SK-N-SH (cell line): ENCODE data around the gene SRP19. TPM values are rescaled to one million over a fixed set of nuclear protein-coding genes. Genes with fewer than 3 reads are reported as not detected.
"Not testable (repeated sequence)": the region's sequence is repeated elsewhere in the genome, so short reads cannot be mapped to it uniquely, and the experiment has no call there.

ENCODE experiments used
- CTCF ChIA-PET: fragments of 300-600, 350-600 bp; formaldehyde crosslinking; extraction: SDS; loops from one replicate; lab custom pipeline; 2021; lab: Yijun Ruan, JAX
- POLR2A ChIA-PET: fragments of 350-600 bp; sonication (Branson Sonifier 250); formaldehyde crosslinking; extraction: SDS; loops from one replicate; lab custom pipeline; 2020; ENCODE audit warnings: antibody characterized with exemption, inconsistent platforms; lab: Yijun Ruan, JAX
- DNase-seq: peaks from one replicate; pipeline ENCODE4 v3.0.0; 2012
- H2AFZ ChIP-seq: fragments of 200-600 bp; sonication (generic); 2 replicates; pipeline ENCODE4 v1.8.1; 2016; ENCODE audit warnings: antibody characterized with exemption, mild to moderate bottlenecking, low read depth
- H3F3A ChIP-seq: fragments of 200-600 bp; sonication (generic); replicated peaks from 2 replicates; pipeline ENCODE3; 2016; ENCODE audit warnings: antibody characterized with exemption, mild to moderate bottlenecking; ENCODE audit not compliant: insufficient read depth
- H3K27ac ChIP-seq, 2 experiments: fragments of 200-500 bp in 1 of 2; fragments of 200-600 bp in 1 of 2; sonication (Bioruptor generic) in 1 of 2; sonication (generic), shearing (Covaris generic) in 1 of 2; 2 replicates each; pipeline versions ENCODE4 v1.5.1 to v1.6.1; 2014 to 2016; ENCODE audit warnings: low read depth in 2 of 2, inconsistent platforms in 1 of 2, low read length in 1 of 2, mild to moderate bottlenecking in 1 of 2, mixed read lengths in 1 of 2
- H3K27me3 ChIP-seq: fragments of 200-600 bp; sonication (generic), shearing (Covaris generic); 2 replicates; pipeline ENCODE4 v1.6.1; 2016; ENCODE audit warnings: mixed run types; ENCODE audit not compliant: insufficient read depth
- H3K36me3 ChIP-seq, 2 experiments: fragments of 200-500 bp in 1 of 2; fragments of 200-600 bp in 1 of 2; sonication (Bioruptor generic) in 1 of 2; sonication (generic) in 1 of 2; replicated peaks in 1 of 2; 2 replicates each; pipeline versions ENCODE3 to v1.5.1; 2014 to 2016; ENCODE audit warnings: low read length in 1 of 2, mild to moderate bottlenecking in 1 of 2; ENCODE audit not compliant: insufficient read depth in 2 of 2, control insufficient read depth in 1 of 2
- H3K4me1 ChIP-seq, 2 experiments: fragments of 200-500 bp in 1 of 2; fragments of 200-600 bp in 1 of 2; sonication (Bioruptor generic) in 1 of 2; sonication (generic), shearing (Covaris generic) in 1 of 2; 2 replicates each; pipeline versions ENCODE4 v1.5.1 to v1.6.1; 2014 to 2016; ENCODE audit warnings: low read depth in 1 of 2, low read length in 1 of 2, mixed run types in 1 of 2; ENCODE audit not compliant: insufficient read depth in 2 of 2, control insufficient read depth in 1 of 2
- H3K4me2 ChIP-seq: fragments of 200-600 bp; sonication (generic), shearing (Covaris generic); 2 replicates; pipeline ENCODE4 v1.6.1; 2017; ENCODE audit warnings: mixed run types
- H3K4me3 ChIP-seq, 2 experiments: fragments of 200-500 bp in 1 of 2; fragments of 200-600 bp in 1 of 2; sonication (Bioruptor generic) in 1 of 2; sonication (generic), shearing (Covaris generic) in 1 of 2; 2 replicates each; pipeline versions ENCODE4 v1.5.1 to v1.8.1; 2014 to 2016; ENCODE audit warnings: low read depth in 2 of 2, inconsistent platforms in 1 of 2, low read length in 1 of 2, mild to moderate bottlenecking in 1 of 2, mixed read lengths in 1 of 2, moderate library complexity in 1 of 2
- H3K79me2 ChIP-seq: fragments of 200-600 bp; sonication (generic); 2 replicates; pipeline ENCODE4 v1.8.1; 2017; ENCODE audit warnings: mild to moderate bottlenecking; ENCODE audit not compliant: insufficient read depth
- H3K9ac ChIP-seq: fragments of 200-600 bp; sonication (generic); 2 replicates; pipeline ENCODE4 v1.6.1; 2017; ENCODE audit warnings: mixed run types
- H3K9me2 ChIP-seq: fragments of 200-600 bp; sonication (generic); 2 replicates; pipeline ENCODE4 v1.6.1; 2017; ENCODE audit warnings: mixed run types
- H3K9me3 ChIP-seq: fragments of 200-600 bp; sonication (generic); 2 replicates; pipeline ENCODE4 v1.6.1; 2017; ENCODE audit warnings: mixed run types, mild to moderate bottlenecking, moderate library complexity
- H4K20me1 ChIP-seq: fragments of 200-600 bp; sonication (generic); 2 replicates; pipeline ENCODE4 v1.6.1; 2017; ENCODE audit warnings: mild to moderate bottlenecking, mixed run types; ENCODE audit not compliant: insufficient read depth
- ELF1 ChIP-seq: IDR thresholded peaks from 2 replicates; pipeline ENCODE4 v1.4.0; 2012
- EP300 ChIP-seq, 2 experiments: IDR thresholded peaks; 2 replicates each; pipeline versions ENCODE4 v1.4.0 to v1.6.1; 2012; ENCODE audit warnings: borderline replicate concordance in 1 of 2, low read depth in 1 of 2, low read length in 1 of 2
- FOSL2 ChIP-seq: IDR thresholded peaks from 2 replicates; pipeline ENCODE4 v1.4.0; 2012; ENCODE audit warnings: low read depth, mild to moderate bottlenecking, moderate library complexity, borderline replicate concordance
- FOXM1 ChIP-seq: IDR thresholded peaks from 2 replicates; pipeline ENCODE4 v1.4.0; 2012; ENCODE audit warnings: low read depth, mild to moderate bottlenecking
- GATA2 ChIP-seq: sonication (generic); formaldehyde crosslinking; IDR thresholded peaks from 2 replicates; pipeline ENCODE4 v1.5.0; 2020; ENCODE audit warnings: mild to moderate bottlenecking, missing genetic modification reagents
- MEF2A ChIP-seq: IDR thresholded peaks from 2 replicates; pipeline ENCODE4 v1.4.0; 2012; ENCODE audit warnings: low read depth, borderline replicate concordance
- RCOR1 ChIP-seq: fragments of 150-350 bp; IDR thresholded peaks from 2 replicates; pipeline ENCODE4 v1.6.1; 2017; ENCODE audit warnings: antibody characterized with exemption, low read length
- SIN3A ChIP-seq: IDR thresholded peaks from 2 replicates; pipeline ENCODE4 v1.6.1; 2012; ENCODE audit warnings: low read depth, mild to moderate bottlenecking, low read length, moderate library complexity, borderline replicate concordance
- SMC3 ChIP-seq: IDR thresholded peaks from 2 replicates; pipeline ENCODE4 v1.6.1; 2012; ENCODE audit warnings: low read depth, low read length, improper control_type of control experiment
- TCF12 ChIP-seq: IDR thresholded peaks from 2 replicates; pipeline ENCODE4 v1.4.0; 2012
- WGBS: methylation state at CpG from one replicate; pipeline ENCODE4 v1.1.6; 2017; ENCODE audit warnings: low lambda C conversion rate; 5-methylcytosine and 5-hydroxymethylcytosine counted together
- polyA plus RNA-seq, 3 experiments: library from polyadenylated mRNA; depleted of rRNA; stranded (reverse); fragments of >200 nt; gene quantifications; 2 replicates each; pipeline ENCODE4 v1.2.3, GENCODE V29; 2012
- TF ChIP-seq, protein P1 (sequence below): IDR thresholded peaks from 2 replicates; pipeline ENCODE4; 2012
- TF ChIP-seq, protein P2 (sequence below): IDR thresholded peaks from 2 replicates; pipeline ENCODE4 v1.6.1; 2012; ENCODE audit warnings: mild to moderate bottlenecking, low read depth, low read length, moderate library complexity

SRP19 gene
- polyA plus RNA-seq, 1 of the 3 experiments (the other 2 are of a cell fraction) = 46.4 TPM

DNA sequence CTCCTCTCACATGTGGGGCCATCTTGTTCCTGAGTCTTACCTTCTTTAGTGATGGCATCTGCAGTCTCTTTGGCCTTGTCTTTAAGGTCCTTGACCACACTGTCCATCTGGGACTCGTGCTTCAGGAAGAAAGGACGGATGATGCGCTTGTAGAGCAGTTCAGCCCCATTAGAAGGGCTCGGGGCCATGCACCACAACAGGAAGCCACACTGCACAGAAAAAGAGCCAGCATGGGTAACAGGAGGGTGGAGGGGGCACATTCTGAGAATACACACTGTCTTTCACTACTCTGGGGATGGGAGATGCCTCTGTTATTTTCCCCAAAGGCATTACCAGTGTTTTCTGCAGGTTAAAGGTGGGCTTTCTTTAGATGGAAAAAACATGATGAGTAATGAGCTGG lies 25.9 kb downstream of the SRP19 start:
- Histone ChIP-seq H4K20me1 (peaks cover 3% of the 10 kb centered on the region; the same call in 1 of the 2 replicates), H3K4me3 (no peak overlapping the region), H3K4me2 (no peak overlapping the region), H2AFZ (no peak overlapping the region), H3K9me3 (no peaks in the 10 kb centered on the region), H3K27ac (no peak overlapping the region), H3K27me3 (no peaks in the 10 kb centered on the region), H3F3A (peaks cover 3% of the 10 kb centered on the region), H3K79me2 (peaks cover 33% of the 10 kb centered on the region), H3K36me3 (peaks cover 56 to 62% of the 10 kb centered on the region in 2 experiments), H3K9ac (no peak overlapping the region), H3K4me1 (no peaks in the 10 kb centered on the region), H3K9me2 (no peaks in the 10 kb centered on the region)
- 100% methylated on average over 3 of the region's 4 CpGs for WGBS
- ChIA-PET POLR2A (no interaction called here), CTCF (no interaction called here)
- TF ChIP-seq FOXM1 (no peak), EP300 (IDR thresholded peaks at IDR 0.05; ENCODE audit: borderline replicate concordance in 1 of 2, low read depth in 1 of 2, low read length in 1 of 2) (no peak), ELF1 (no peak), RCOR1 (no peak), SIN3A (no peak), MEF2A (no peak), SMC3 (no peak), GATA2 (CRISPR knock-in tag) (no peak), FOSL2 (no peak), TCF12 (no peak)
- TF ChIP-seq, protein P1, sequence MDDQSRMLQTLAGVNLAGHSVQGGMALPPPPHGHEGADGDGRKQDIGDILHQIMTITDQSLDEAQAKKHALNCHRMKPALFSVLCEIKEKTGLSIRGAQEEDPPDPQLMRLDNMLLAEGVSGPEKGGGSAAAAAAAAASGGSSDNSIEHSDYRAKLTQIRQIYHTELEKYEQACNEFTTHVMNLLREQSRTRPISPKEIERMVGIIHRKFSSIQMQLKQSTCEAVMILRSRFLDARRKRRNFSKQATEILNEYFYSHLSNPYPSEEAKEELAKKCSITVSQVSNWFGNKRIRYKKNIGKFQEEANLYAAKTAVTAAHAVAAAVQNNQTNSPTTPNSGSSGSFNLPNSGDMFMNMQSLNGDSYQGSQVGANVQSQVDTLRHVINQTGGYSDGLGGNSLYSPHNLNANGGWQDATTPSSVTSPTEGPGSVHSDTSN = no peak
- TF ChIP-seq, protein P2, sequence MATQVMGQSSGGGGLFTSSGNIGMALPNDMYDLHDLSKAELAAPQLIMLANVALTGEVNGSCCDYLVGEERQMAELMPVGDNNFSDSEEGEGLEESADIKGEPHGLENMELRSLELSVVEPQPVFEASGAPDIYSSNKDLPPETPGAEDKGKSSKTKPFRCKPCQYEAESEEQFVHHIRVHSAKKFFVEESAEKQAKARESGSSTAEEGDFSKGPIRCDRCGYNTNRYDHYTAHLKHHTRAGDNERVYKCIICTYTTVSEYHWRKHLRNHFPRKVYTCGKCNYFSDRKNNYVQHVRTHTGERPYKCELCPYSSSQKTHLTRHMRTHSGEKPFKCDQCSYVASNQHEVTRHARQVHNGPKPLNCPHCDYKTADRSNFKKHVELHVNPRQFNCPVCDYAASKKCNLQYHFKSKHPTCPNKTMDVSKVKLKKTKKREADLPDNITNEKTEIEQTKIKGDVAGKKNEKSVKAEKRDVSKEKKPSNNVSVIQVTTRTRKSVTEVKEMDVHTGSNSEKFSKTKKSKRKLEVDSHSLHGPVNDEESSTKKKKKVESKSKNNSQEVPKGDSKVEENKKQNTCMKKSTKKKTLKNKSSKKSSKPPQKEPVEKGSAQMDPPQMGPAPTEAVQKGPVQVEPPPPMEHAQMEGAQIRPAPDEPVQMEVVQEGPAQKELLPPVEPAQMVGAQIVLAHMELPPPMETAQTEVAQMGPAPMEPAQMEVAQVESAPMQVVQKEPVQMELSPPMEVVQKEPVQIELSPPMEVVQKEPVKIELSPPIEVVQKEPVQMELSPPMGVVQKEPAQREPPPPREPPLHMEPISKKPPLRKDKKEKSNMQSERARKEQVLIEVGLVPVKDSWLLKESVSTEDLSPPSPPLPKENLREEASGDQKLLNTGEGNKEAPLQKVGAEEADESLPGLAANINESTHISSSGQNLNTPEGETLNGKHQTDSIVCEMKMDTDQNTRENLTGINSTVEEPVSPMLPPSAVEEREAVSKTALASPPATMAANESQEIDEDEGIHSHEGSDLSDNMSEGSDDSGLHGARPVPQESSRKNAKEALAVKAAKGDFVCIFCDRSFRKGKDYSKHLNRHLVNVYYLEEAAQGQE = no peak
- DNase-seq = no peak

DNA sequence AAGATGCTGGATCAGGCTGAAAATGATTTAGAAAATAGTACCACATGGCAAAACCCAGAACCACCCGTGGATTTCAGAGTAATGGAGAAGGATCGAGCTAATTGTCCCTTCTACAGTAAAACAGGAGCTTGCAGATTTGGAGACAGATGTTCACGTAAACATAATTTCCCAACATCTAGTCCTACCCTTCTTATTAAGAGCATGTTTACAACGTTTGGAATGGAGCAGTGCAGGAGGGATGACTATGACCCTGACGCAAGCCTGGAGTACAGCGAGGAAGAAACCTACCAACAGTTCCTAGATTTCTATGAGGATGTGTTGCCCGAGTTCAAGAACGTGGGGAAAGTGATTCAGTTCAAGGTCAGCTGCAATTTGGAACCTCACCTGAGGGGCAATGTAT lies 31.0 kb downstream of the SRP19 start:
- H2AFZ ChIP-seq, H3K27me3 ChIP-seq, POLR2A ChIA-PET, DNase-seq, H3K4me2 ChIP-seq, H3K9me3 ChIP-seq, H3F3A ChIP-seq, H3K4me1 ChIP-seq, H3K9me2 ChIP-seq, H3K9ac ChIP-seq, H3K27ac ChIP-seq, H3K4me3 ChIP-seq: not testable (repeated sequence)
- CTCF ChIA-PET = interaction anchor here (1.7 kb wide), 1 partner anchor 11 kb away, joined by 5 read pairs; no protein-coding TSS in a partner anchor
- Histone ChIP-seq H4K20me1 (peaks cover 15% of the 10 kb centered on the region; the same call in 1 of the 2 replicates), H3K36me3 (peaks cover 22 to 39% of the 10 kb centered on the region in 2 experiments), H3K79me2 (peaks cover 53% of the 10 kb centered on the region)
- WGBS = 84% methylated on average over 8 of the region's 8 CpGs
